Smooth muscle cell of the brain vasculature (primary cell): ENCODE results near the gene DUSP12.
A peak's percentile ranks its signal among the peaks of the same experiment; 100 is the strongest.

Experiments used
- DNase-seq: peaks from one replicate; pipeline ENCODE4 v3.0.0-alpha.2; 2012; ENCODE audit warnings: low read depth, low spot score

Gene DUSP12

GRCh38 chr1:161727256-161727924, 22.2 kb upstream of the DUSP12 start:
- no peak for DNase-seq

GRCh38 chr1:161728376-161729226, 21.0 kb upstream of the DUSP12 start:
- DNase-seq: no peak

- no peak for DNase-seq
Measured at GRCh38 chr1:161730050-161730564, 19.5 kb upstream of the DUSP12 start.

GRCh38 chr1:161731241-161731640, 18.3 kb upstream of the DUSP12 start:
- no peak for DNase-seq

- no peak for DNase-seq
Measured at GRCh38 chr1:161731981-161732718, 17.4 kb upstream of the DUSP12 start.

GRCh38 chr1:161733526-161733925, 16.1 kb upstream of the DUSP12 start:
- DNase-seq: no peak

- DNase-seq: no peak
Measured at GRCh38 chr1:161735837-161736236, 13.7 kb upstream of the DUSP12 start.

GRCh38 chr1:161736335-161736969, 13.1 kb upstream of the DUSP12 start:
- no peak for DNase-seq

- no peak for DNase-seq
Measured at GRCh38 chr1:161737625-161738024, 12.0 kb upstream of the DUSP12 start.

- DNase-seq: no peak
Measured at GRCh38 chr1:161738627-161739287, 10.8 kb upstream of the DUSP12 start.

- no peak for DNase-seq
Measured at GRCh38 chr1:161739865-161740566, 9.6 kb upstream of the DUSP12 start.

- no peak for DNase-seq
Measured at GRCh38 chr1:161740921-161741320, 8.7 kb upstream of the DUSP12 start.

GRCh38 chr1:161743231-161743630, 6.4 kb upstream of the DUSP12 start:
- no peak for DNase-seq

- DNase-seq: no peak
Measured at GRCh38 chr1:161747801-161748200, 1.8 kb upstream of the DUSP12 start.

- no peak for DNase-seq
Measured at GRCh38 chr1:161763522-161764098, 14.0 kb downstream of the DUSP12 start.

- DNase-seq: peak; percentile 67
Measured at GRCh38 chr1:161766102-161766981, 16.8 kb downstream of the DUSP12 start, which contains the start of gene ATF6. ATF6 (plus strand) TSS chr1:161766320; CDS start chr1:161766361, 41 bp downstream.

- no peak for DNase-seq
Measured at GRCh38 chr1:161768461-161768860, 18.9 kb downstream of the DUSP12 start.

- DNase-seq: no peak
Measured at GRCh38 chr1:161768986-161769672, 19.5 kb downstream of the DUSP12 start.
